K562 (cell line): ENCODE measurements around the gene PYY. TPM values are rescaled to one million over a fixed set of nuclear protein-coding genes. Genes with fewer than 3 reads are reported as not detected.

Experiments
- ATF7 ChIP-seq: fragments of 450-650 bp; IDR thresholded peaks from 2 replicates; pipeline ENCODE4 v1.7.1; 2014; ENCODE audit warnings: mild to moderate bottlenecking, moderate library complexity
- CBFB ChIP-seq: sonication (generic); formaldehyde crosslinking; IDR thresholded peaks from 2 replicates; pipeline ENCODE4 v1.4.0; 2020; ENCODE audit warnings: mild to moderate bottlenecking, missing genetic modification reagents
- CTCF ChIP-seq, 3 experiments: IDR thresholded peaks in 2 of 3; conservative IDR thresholded peaks in 1 of 3; 2 replicates each; pipeline ENCODE4 v1.5.1; 2011 to 2012; ENCODE audit warnings: low read length in 3 of 3, mild to moderate bottlenecking in 3 of 3, control low read depth in 2 of 3, improper control_type of control experiment in 1 of 3, inconsistent platforms in 1 of 3, low read depth in 1 of 3, mixed read lengths in 1 of 3, moderate library complexity in 1 of 3; ENCODE audit not compliant: insufficient read depth in 2 of 3
- GABPA ChIP-seq: fragments of 200-800 bp; sonication (Bioruptor generic); conservative IDR thresholded peaks from 2 replicates; pipeline ENCODE4 v1.6.1; 2016; ENCODE audit warnings: low read depth, missing genetic modification characterization, missing compliant biosample characterization
- MAZ ChIP-seq, 2 experiments: fragments of 450-650 bp in 1 of 2; sonication (generic) in 1 of 2; formaldehyde crosslinking; IDR thresholded peaks in 1 of 2; conservative IDR thresholded peaks in 1 of 2; 2 replicates each; pipeline versions ENCODE4 v1.4.0 to v1.5.0; 2020; ENCODE audit warnings: mild to moderate bottlenecking in 1 of 2, missing genetic modification reagents in 1 of 2
- MYC ChIP-seq, 2 experiments: fragments of 250-450 bp in 1 of 2; sonication (Bioruptor Pico) in 1 of 2; IDR thresholded peaks; 2 replicates each; pipeline versions ENCODE4 v1.5.1 to v1.6.1; 2012 to 2021; ENCODE audit warnings: low read depth in 2 of 2, borderline replicate concordance in 1 of 2, improper control_type of control experiment in 1 of 2, low read length in 1 of 2, mild to moderate bottlenecking in 1 of 2, moderate library complexity in 1 of 2
- PRDM10 ChIP-seq: fragments of 450-650 bp; IDR thresholded peaks from 2 replicates; pipeline ENCODE4 v1.6.1; 2018; ENCODE audit not compliant: partially characterized antibody
- RAD21 ChIP-seq, 2 experiments: fragments of 250-450 bp in 1 of 2; fragments of 450-650 bp in 1 of 2; sonication (Bioruptor Pico) in 1 of 2; formaldehyde crosslinking in 1 of 2; IDR thresholded peaks in 1 of 2; conservative IDR thresholded peaks in 1 of 2; 2 replicates each; pipeline versions ENCODE4 v1.4.0 to v1.8.0; 2020 to 2022; ENCODE audit warnings: mild to moderate bottlenecking in 2 of 2, moderate library complexity in 1 of 2
- polyA plus RNA-seq, 8 experiments: library from polyadenylated mRNA; depleted of rRNA in 4 of 8; stranded (reverse) in 5 of 8; unstranded in 3 of 8; fragments of >200 nt; fragmentation: Nextera tagmentation in 2 of 8; fragmentation: Illumina TruSeq in 1 of 8; extraction: Ambion mirVana in 2 of 8; extraction: Trizol in 1 of 8; gene quantifications; 2 replicates each; pipeline versions ENCODE4 v1.2.1 to v1.2.3, GENCODE V29; 2011 to 2014; ENCODE audit warnings: inconsistent platforms in 1 of 8, missing spikeins in 1 of 8
- total RNA-seq, 7 experiments: library from RNA; depleted of rRNA in 6 of 7; stranded (reverse); fragments of >200 nt in 6 of 7; fragmentation: Illumina TruSeq in 2 of 7; extraction: Trizol in 2 of 7; gene quantifications; 2 replicates each; pipeline versions ENCODE4 v1.2.1 to v1.2.3, GENCODE V29; 2011 to 2021; ENCODE audit warnings: low replicate concordance in 1 of 7

Gene PYY
- total and polyA plus RNA-seq, 9 of the 15 experiments (the other 6 are each of a cell fraction or from before 2014, with no cell fraction given): not detected

DNA sequence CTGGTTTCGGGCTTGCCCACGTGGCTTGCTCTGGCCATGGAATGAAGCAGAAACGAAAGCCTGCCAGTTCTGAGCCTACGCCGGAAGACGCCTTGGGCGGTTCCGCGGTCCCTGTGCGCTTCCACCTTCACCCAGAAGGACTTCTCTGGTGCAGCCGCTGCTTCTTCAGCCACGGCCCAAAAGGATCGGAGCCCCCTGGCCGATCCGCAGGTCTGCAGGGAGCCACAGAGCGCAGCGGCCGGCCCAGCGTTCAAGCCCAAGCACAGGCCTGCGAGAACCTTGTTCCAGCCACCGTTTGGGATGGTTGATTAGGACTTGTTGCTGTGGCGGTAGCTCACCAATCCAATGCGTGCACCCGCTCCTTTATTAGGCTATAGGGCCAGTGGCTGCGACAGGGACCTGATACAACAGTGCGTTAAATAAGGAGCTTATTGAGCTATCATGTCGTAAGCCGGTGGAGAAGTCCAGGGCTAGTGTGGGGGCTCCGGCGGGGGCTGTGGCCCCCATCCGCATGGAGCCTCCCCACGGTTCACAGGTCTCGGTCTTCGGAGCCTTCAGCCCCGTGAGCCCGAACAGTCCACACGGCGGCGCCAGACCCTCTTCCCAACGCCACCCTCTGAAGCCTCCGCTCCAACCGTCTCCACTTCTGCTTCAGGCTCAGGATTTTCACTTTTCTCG is 36.3 kb downstream of the PYY start (continued):
- TF ChIP-seq MAZ (CRISPR knock-in tag; conservative IDR thresholded peaks at IDR 0.05 in 1 of 2, IDR thresholded peaks at IDR 0.05 in 1 of 2): 0 out of 4 replicates have a peak, but pooled peaks of 1 of the 2 experiments have one; percentile 38
- TF ChIP-seq CBFB (CRISPR knock-in tag): peak; percentile 76; the same call in 1 of the 2 replicates
- peak; percentile 85 for TF ChIP-seq PRDM10
- TF ChIP-seq RAD21 (CRISPR knock-in tag; conservative IDR thresholded peaks at IDR 0.05 in 1 of 2, IDR thresholded peaks at IDR 0.05 in 1 of 2): peak in 1 of 2 experiments; percentile 55; a peak in 2 of 4 replicates
- TF ChIP-seq CTCF (IDR thresholded peaks at IDR 0.05 in 2 of 3, conservative IDR thresholded peaks at IDR 0.05 in 1 of 3; ENCODE audit: insufficient read depth in 2 of 3, low read depth in 1 of 3, low read length in 3 of 3): peak; percentile 52 to 77 (median 66)
- no peak for TF ChIP-seq MYC (IDR thresholded peaks at IDR 0.05; ENCODE audit: low read depth, low read length)
- TF ChIP-seq MYC (CRISPR knock-in tag; IDR thresholded peaks at IDR 0.05; ENCODE audit: borderline replicate concordance, low read depth): no peak
- TF ChIP-seq ATF7: peak; percentile 35; the same call in 1 of the 2 replicates
- TF ChIP-seq GABPA: no peak
